Caco-2 (cell line): ENCODE measurements around the gene IL1RAP. TPM values are rescaled to one million over a fixed set of nuclear protein-coding genes. Genes with fewer than 3 reads are reported as not detected.

Source experiments
- BruUV-seq: library from RNA; stranded (reverse); fragments of 400-500 nt; replicated peaks from 2 replicates; lab custom pipeline; 2021; lab: Mats Ljungman, UMichigan
- CTCF ChIA-PET: fragments of 300-600 bp; sonication (Branson Sonifier 250); formaldehyde crosslinking; loops from one replicate; lab custom pipeline; 2022; ENCODE audit warnings: antibody characterized with exemption; lab: Charles Lee
- POLR2A ChIA-PET: fragments of 300-600 bp; sonication (Branson Sonifier 250); formaldehyde crosslinking; loops from one replicate; lab custom pipeline; 2022; ENCODE audit warnings: antibody characterized with exemption; lab: Charles Lee
- DNase-seq, 2 experiments: peaks; one replicate each; pipeline versions ENCODE4 v3.0.0 to v3.0.0-alpha.2; 2020 to 2022
- H3K27me3 ChIP-seq: replicated peaks from 2 replicates; pipeline ENCODE4 v1.6.0; 2011; ENCODE audit warnings: low read length; ENCODE audit not compliant: control insufficient read depth, insufficient read depth
- H3K36me3 ChIP-seq: 2 replicates; pipeline ENCODE4 v1.5.1; 2011; ENCODE audit warnings: low read length; ENCODE audit not compliant: control insufficient read depth, insufficient read depth
- H3K4me1 ChIP-seq: fragments of 250-450 bp; sonication (Bioruptor Pico); 2 replicates; pipeline ENCODE4 v1.5.1; 2020; ENCODE audit warnings: mild to moderate bottlenecking
- H3K4me3 ChIP-seq: 2 replicates; pipeline ENCODE4 v1.5.1; 2011; ENCODE audit warnings: low read depth, mild to moderate bottlenecking, control low read depth, low read length
- H3K9me3 ChIP-seq: fragments of 250-450 bp; sonication (Bioruptor Pico); 2 replicates; pipeline ENCODE4 v1.5.1; 2020; ENCODE audit warnings: mild to moderate bottlenecking, moderate library complexity
- H3K27ac Mint-ChIP-seq: one replicate; pipeline ENCODE4 v1.8.0; 2022; ENCODE audit warnings: mixed read lengths; ENCODE audit not compliant: unreplicated experiment
- H3K27me3 Mint-ChIP-seq: one replicate; pipeline ENCODE4 v1.8.0; 2022; ENCODE audit warnings: mixed read lengths; ENCODE audit not compliant: insufficient read depth, unreplicated experiment
- H3K36me3 Mint-ChIP-seq: one replicate; pipeline ENCODE4 v1.8.0; 2022; ENCODE audit warnings: mild to moderate bottlenecking, mixed read lengths; ENCODE audit not compliant: insufficient read depth, unreplicated experiment
- H3K4me1 Mint-ChIP-seq: one replicate; pipeline ENCODE4 v1.8.0; 2022; ENCODE audit warnings: low read depth, mixed read lengths; ENCODE audit not compliant: unreplicated experiment
- H3K4me3 Mint-ChIP-seq: one replicate; pipeline ENCODE4 v1.8.0; 2022; ENCODE audit warnings: mild to moderate bottlenecking, moderate library complexity, mixed read lengths; ENCODE audit not compliant: unreplicated experiment
- H3K9me3 Mint-ChIP-seq: one replicate; pipeline ENCODE4 v1.8.0; 2022; ENCODE audit warnings: mixed read lengths; ENCODE audit not compliant: unreplicated experiment
- CTCF ChIP-seq, 2 experiments: fragments of 200-600 bp in 1 of 2; IDR thresholded peaks; 1 replicate in 1 of 2; 2 replicates in 1 of 2; pipeline versions ENCODE4 v1.5.1 to v1.8.0; 2011 to 2022; ENCODE audit warnings: antibody characterized with exemption in 1 of 2, control low read depth in 1 of 2, inconsistent platforms in 1 of 2, low read depth in 1 of 2, low read length in 1 of 2, mild to moderate bottlenecking in 1 of 2, moderate library complexity in 1 of 2; ENCODE audit not compliant: insufficient read depth in 1 of 2, severe bottlenecking in 1 of 2, unreplicated experiment in 1 of 2
- intact Hi-C: fragments of 100-400 bp; cut with micrococcal nuclease; formaldehyde crosslinking; loops from one replicate; pipeline ENCODE4 v1.10.0; 2022; ENCODE audit not compliant: unreplicated experiment
- total RNA-seq: library from RNA; stranded (reverse); gene quantifications from 2 replicates; pipeline ENCODE4 v1.2.3, GENCODE V29; 2022

IL1RAP gene
- total RNA-seq, 1 experiment from 2014 or later, result 5.1 TPM

- CTCF ChIA-PET, result interaction anchor here (1.0 kb wide), 1 partner anchor 11 kb away, joined by 5 read pairs; no protein-coding TSS in a partner anchor
- no peaks in the 10 kb centered on the region for H3K36me3 Mint-ChIP-seq
- H3K4me3 Mint-ChIP-seq, result no peak overlapping the region
- no peaks in the 10 kb centered on the region for H3K9me3 ChIP-seq
- POLR2A ChIA-PET, result no interaction called here
- no peak for TF ChIP-seq CTCF (IDR thresholded peaks at IDR 0.05; ENCODE audit: insufficient read depth in 1 of 2, low read depth in 1 of 2, low read length in 1 of 2, severe bottlenecking in 1 of 2, unreplicated experiment in 1 of 2)
- no peak for DNase-seq
- intact Hi-C loops, result no loop called here
- peaks cover 5% of the 10 kb centered on the region for H3K27me3 Mint-ChIP-seq
- H3K4me3 ChIP-seq, result no peak overlapping the region
- BruUV-seq, result no TSS peak
- H3K4me1 Mint-ChIP-seq, result no peaks in the 10 kb centered on the region
- H3K36me3 ChIP-seq, result no peaks in the 10 kb centered on the region
- no peaks in the 10 kb centered on the region for H3K4me1 ChIP-seq
- no peaks in the 10 kb centered on the region for H3K27me3 ChIP-seq
- no peak overlapping the region for H3K27ac Mint-ChIP-seq
- no peaks in the 10 kb centered on the region for H3K9me3 Mint-ChIP-seq
Observed at GRCh38 chr3:190686011-190686410, 172.1 kb downstream of the IL1RAP start.

GRCh38 chr3:190690246-190690645 is 176.4 kb downstream of the IL1RAP start:
- H3K9me3 ChIP-seq, result no peaks in the 10 kb centered on the region
- no peaks in the 10 kb centered on the region for H3K4me1 ChIP-seq
- H3K36me3 Mint-ChIP-seq, result no peaks in the 10 kb centered on the region
- no peak for TF ChIP-seq CTCF (IDR thresholded peaks at IDR 0.05; ENCODE audit: insufficient read depth in 1 of 2, low read depth in 1 of 2, low read length in 1 of 2, severe bottlenecking in 1 of 2, unreplicated experiment in 1 of 2)
- H3K27me3 Mint-ChIP-seq, result peaks cover 3% of the 10 kb centered on the region
- no peak for DNase-seq
- H3K27ac Mint-ChIP-seq, result no peak overlapping the region
- no peaks in the 10 kb centered on the region for H3K4me1 Mint-ChIP-seq
- ChIA-PET POLR2A (no interaction called here), CTCF (no interaction called here)
- H3K27me3 ChIP-seq, result no peaks in the 10 kb centered on the region
- H3K9me3 Mint-ChIP-seq, result no peaks in the 10 kb centered on the region
- intact Hi-C loops, result loop anchor here (10.0 kb wide), 1 partner anchor 465 kb away; no protein-coding TSS in a partner anchor
- no peak overlapping the region for H3K4me3 ChIP-seq
- BruUV-seq, result no TSS peak
- H3K36me3 ChIP-seq, result no peaks in the 10 kb centered on the region
- H3K4me3 Mint-ChIP-seq, result no peak overlapping the region

- H3K4me1 Mint-ChIP-seq, result no peaks in the 10 kb centered on the region
- ChIA-PET CTCF (no interaction called here), POLR2A (no interaction called here)
- no peak overlapping the region for H3K27ac Mint-ChIP-seq
- TF ChIP-seq CTCF (IDR thresholded peaks at IDR 0.05; ENCODE audit: insufficient read depth in 1 of 2, low read depth in 1 of 2, low read length in 1 of 2, severe bottlenecking in 1 of 2, unreplicated experiment in 1 of 2), result no peak
- no peaks in the 10 kb centered on the region for H3K36me3 Mint-ChIP-seq
- no peaks in the 10 kb centered on the region for H3K9me3 ChIP-seq
- no TSS peak for BruUV-seq
- no peak overlapping the region for H3K4me3 Mint-ChIP-seq
- no peak for DNase-seq
- H3K27me3 ChIP-seq, result no peaks in the 10 kb centered on the region
- intact Hi-C loops, result loop anchor here (10.0 kb wide), 1 partner anchor 467 kb away; no protein-coding TSS in a partner anchor
- H3K27me3 Mint-ChIP-seq, result peaks cover 3% of the 10 kb centered on the region
- no peaks in the 10 kb centered on the region for H3K4me1 ChIP-seq
- no peaks in the 10 kb centered on the region for H3K9me3 Mint-ChIP-seq
- H3K4me3 ChIP-seq, result no peak overlapping the region
- H3K36me3 ChIP-seq, result no peaks in the 10 kb centered on the region
Observed at GRCh38 chr3:190692256-190692655, 178.4 kb downstream of the IL1RAP start.
